A204.1 (cell line): ENCODE data around the gene C1QL2.

ENCODE experiments used
- FAIRE-seq: peaks from 2 replicates; lab custom pipeline; 2012; peaks lifted over from hg19 to GRCh38; lab: Jason Lieb, UNC

The C1QL2 gene

GRCh38 chr2:119158563-119159347 lies at the start of gene C1QL2:
Gene C1QL2, minus strand, starts transcription at chr2:119158751. Its CDS starts 482 bp downstream, at chr2:119158269.
- FAIRE-seq, result no peak

- no peak for FAIRE-seq
These were observed 48.9 kb upstream of the C1QL2 start for GRCh38 chr2:119207447-119207846.

- no peak for FAIRE-seq
These were observed 47.6 kb upstream of the C1QL2 start for GRCh38 chr2:119206201-119206600.

DNA sequence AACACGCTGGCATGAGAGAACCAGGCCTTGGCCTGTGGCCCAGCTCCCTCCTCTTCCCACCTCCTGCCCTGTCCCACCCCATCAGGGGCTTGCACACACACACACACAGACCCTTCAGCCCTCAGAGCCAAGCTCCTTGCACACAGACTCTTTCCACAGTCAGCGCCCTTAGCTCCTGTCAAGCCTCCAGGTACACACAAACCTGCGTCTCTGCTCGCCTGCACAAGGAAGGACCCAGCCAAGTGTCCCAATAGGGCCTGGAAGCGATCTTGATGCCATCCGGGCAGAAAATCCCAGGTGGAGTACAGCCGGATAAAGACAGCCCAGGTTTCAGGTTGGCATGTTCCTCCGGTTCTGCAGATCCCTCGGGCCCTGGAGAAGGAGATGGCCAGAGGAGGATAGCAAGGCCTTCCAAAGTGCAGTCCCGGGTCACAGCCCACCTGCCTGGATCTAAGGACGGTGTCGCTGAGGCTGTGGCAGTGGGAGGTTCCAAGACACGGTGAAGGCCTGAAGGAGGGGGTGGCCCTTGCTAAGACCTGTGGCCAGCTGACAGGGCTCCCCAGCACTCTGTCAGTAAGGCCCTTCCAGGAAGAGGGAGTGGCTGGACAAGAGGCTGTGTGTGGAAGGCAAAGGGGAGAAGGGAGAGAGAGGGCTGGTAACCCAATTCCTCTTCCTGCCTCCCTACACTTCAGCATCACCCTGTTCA lies 46.6 kb upstream of the C1QL2 start:
- FAIRE-seq, result no peak

GRCh38 chr2:119204525-119204924 lies 46.0 kb upstream of the C1QL2 start:
- no peak for FAIRE-seq

DNA sequence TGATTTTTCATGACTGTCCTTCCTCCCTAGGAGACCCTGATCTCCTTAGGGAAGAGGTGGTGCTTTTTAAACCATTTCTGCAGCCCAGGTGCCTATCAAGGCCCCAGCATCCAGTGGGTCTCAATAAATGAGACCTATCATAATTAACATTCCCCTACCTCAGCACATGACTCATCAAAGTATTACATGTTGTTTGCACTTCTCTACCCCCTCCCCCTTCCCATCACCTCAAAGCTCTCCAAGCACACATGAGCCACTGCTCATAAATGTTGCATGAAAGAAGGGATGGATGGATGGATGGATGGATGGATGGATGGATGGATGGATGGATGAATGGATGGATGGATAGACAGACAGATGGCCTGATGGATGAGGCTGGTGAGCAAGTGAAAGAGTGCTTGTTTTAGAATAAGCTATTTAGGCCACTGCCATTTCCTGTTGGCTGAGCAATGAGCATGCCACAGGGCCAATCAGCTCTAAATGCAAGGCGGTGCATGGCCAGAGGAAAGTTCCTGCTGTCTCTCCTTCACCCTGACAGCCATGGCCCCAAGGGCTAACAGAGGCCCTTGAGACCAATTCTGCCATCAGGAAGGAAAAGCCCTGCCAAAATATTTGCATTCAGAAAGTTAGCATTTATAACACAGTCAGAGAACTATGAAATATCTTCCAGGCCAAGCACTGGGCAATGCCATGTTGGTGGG lies 44.2 kb upstream of the C1QL2 start:
- FAIRE-seq, result no peak

DNA sequence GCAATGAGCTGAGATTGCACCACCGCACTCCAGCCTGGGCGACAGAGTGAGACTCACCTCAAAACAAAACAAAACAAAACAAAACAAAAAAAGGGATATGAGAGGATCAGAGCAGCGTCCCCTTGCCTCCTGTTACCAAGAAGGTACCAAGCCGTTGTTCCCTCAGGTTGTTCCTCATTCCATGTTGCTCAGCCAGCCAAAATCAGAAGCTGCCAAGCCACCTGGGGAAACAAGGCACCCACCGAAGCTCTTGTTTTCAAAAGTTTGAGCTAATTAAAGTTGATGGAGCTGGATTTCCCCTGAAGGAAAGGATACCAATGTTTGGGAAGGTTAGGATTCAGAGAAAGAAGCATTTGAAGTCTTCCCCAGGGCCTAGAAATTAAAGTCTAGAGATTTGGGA lies 43.3 kb upstream of the C1QL2 start:
- no peak for FAIRE-seq

- no peak for FAIRE-seq
These were observed 39.8 kb upstream of the C1QL2 start for GRCh38 chr2:119198240-119198840.

DNA sequence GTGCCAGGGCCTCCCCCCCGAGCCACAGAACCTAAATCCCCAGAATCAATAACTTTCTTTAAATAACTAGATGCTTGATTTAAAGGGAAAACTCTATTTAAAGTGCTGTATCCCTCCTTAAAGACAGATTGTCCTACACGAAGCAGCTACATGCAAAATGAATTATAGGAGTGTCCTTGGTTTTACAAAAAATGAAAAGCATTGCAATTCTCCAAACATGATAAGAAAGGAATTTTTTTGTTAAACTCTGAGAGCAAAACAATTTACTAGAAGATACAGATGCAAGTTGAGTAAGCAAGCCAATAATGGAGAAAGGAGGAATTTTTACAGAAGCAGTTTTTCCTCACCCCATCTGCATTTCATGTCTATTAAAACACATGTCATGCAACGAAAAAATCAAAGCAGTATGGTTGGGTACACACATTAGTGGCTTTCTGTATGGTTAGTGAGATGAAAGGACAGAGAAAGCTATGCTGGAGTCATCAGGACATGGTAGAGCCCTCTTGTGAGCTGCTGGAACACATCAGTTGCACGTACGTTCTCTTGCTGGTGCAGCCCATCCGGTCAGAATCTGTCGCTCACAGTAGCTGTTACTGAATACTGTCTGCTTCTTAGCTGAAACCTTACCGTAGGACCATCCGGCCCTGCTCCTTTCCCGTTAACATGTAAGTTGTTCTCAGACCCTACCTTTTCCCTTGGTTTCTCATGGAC lies 39.1 kb upstream of the C1QL2 start:
- no peak for FAIRE-seq

GRCh38 chr2:119197126-119197405 lies 38.5 kb upstream of the C1QL2 start:
- FAIRE-seq, result no peak

- no peak for FAIRE-seq
These were observed 38.0 kb upstream of the C1QL2 start for GRCh38 chr2:119196301-119197125.

DNA sequence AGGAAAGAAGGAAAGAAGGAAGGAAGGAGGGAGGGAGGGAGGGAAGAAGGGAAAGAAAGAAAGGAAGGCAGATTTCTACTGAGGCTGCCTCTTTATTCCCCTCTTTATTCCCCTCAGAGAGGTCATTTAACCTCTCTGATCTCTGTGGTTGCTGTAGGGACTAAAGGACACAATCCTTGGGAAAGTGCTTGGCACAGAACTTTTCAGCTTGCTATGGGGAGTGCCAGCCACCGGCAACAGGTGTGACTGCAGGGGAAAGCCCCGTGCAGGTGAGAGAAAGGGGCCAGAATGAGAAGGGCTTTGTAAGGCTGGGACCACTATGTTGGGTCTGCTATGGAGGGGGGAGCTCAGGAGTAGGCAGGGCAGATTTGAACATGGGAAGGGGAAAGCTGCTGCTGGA lies 37.3 kb upstream of the C1QL2 start:
- no peak for FAIRE-seq

DNA sequence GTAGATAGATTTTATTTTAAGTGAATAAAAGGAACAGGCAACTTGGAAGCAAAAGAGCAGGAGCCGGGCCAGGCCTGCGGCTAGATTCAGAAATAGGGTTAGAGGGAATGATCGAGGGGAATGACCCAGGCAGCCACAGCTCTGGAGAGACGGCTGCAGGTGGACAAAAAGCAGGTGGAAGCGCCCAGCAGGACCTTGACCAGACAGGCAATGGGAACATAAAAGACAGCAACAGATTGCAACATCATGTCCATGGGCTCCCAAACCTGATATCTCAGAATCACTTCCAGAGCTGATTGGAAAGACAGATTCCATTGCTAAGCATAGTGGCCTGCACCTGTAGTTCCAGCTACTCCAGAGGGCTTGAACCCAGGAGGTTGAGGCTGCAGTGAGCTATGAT lies 36.5 kb upstream of the C1QL2 start:
- FAIRE-seq, result no peak

DNA sequence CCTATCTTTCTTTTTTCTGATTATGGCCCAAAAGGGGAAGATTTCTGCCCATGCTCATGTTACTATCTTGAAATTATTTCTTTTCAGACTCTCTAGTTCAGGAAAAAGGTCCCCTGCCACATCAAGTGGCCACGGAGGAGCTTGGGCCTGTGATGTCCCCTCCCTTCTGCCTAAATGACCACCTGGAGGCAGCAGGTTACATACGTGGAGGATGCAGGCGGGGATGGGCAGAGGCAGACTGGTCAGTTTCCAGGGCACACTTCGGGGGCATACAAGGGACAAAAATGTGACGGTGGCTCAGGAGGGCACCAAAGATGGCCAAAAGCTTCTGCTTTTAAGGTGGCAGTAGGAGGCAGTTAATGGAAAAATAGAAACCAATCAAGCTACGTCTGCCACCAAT lies 34.3 kb upstream of the C1QL2 start:
- FAIRE-seq, result no peak

DNA sequence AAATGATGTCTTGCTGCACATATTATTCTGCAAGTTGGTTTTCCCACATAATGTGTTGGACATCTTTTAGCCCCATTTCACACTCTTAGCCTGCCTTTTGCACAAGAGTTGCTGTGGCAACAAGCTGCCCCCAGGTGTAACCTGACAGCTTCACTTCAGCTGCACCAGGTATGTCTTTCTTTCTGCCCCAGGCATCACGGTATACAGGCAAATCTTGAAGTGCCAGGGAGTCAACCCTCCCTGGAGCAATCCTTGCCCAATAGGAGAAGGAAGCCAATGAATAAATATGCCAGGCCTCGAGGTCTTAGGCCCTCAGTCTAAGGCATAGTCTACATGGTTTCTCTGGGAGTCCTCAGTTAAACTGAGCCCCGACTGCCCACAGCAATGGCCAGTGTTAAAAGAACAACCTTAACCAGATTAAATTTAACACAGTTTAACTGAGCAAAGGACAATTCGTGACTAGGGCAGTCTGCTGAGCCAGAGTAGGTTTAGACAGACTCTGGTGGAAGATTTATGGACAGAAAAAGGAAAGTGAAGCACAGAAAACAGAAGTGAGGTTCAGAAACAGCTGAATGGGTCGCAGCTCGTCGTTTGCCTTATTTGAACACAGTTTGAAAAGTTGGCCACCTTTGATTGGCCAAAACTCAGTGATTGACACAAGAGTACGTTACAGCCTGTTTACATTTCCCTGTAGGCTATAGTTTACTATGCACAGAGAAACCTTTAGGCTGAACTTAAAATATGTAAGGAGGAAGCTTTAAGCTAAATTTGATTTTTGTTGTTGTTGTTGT lies 32.0 kb upstream of the C1QL2 start:
- FAIRE-seq, result no peak

- no peak for FAIRE-seq
These were observed 26.0 kb upstream of the C1QL2 start for GRCh38 chr2:119184512-119184911.

- no peak for FAIRE-seq
These were observed 23.4 kb upstream of the C1QL2 start for GRCh38 chr2:119181791-119182445.

GRCh38 chr2:119181391-119181790 lies 22.8 kb upstream of the C1QL2 start:
- FAIRE-seq, result no peak

- FAIRE-seq, result no peak
These were observed 22.3 kb upstream of the C1QL2 start for GRCh38 chr2:119180892-119181291.

DNA sequence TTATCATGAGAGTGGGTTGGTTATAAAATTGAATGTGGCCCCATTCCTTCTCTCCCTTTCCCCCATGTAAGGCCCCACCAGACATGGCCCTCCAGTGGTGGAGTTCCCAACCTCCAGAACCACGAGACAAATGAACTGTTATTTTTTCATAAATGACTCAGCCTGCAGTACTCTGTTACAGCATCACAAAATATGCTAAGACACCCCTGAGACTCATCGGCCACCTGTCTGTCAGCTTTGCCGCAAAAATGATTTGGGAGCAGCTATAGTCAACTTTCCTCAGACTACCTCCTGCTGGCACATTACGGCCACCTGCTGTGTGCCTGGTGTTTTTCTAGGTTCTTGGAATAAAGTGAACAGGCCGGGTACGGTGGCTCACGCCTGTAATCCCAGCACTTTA lies 21.4 kb upstream of the C1QL2 start:
- no peak for FAIRE-seq
